T-helper 2 cell (primary cell): Measurements from ENCODE around the gene TMEM107.
"Not testable (repeated sequence)": the region's sequence is repeated elsewhere in the genome, so short reads cannot be mapped to it uniquely, and the experiment has no call there.

Source experiments
- DNase-seq, 5 experiments: peaks; one replicate each; pipeline versions ENCODE4 v3.0.0 to v3.0.0-alpha.2; 2012 to 2022

The TMEM107 gene

GRCh38 chr17:8189711-8190477, 13.7 kb upstream of the TMEM107 start, which contains the start of gene BORCS6:
TSS of gene BORCS6 (minus strand) at chr17:8190180. CDS start at chr17:8190140, 40 bp downstream.
- DNase-seq = peak; percentile 85 to 99 (median 94)

- peak in 2 of 5 experiments; percentile 16 to 52 for DNase-seq
Measured at GRCh38 chr17:8189041-8189710, 13.0 kb upstream of the TMEM107 start.

- DNase-seq = no peak
Measured at GRCh38 chr17:8188263-8188839, 12.2 kb upstream of the TMEM107 start.

GRCh38 chr17:8187517-8188262, 11.5 kb upstream of the TMEM107 start:
- DNase-seq = peak; percentile 63 to 91 (median 87)

- DNase-seq = peak; percentile 48 to 94 (median 86)
Measured at GRCh38 chr17:8186787-8187516, 10.8 kb upstream of the TMEM107 start.

- no peak for DNase-seq
Measured at GRCh38 chr17:8186446-8186786, 10.2 kb upstream of the TMEM107 start.

- DNase-seq = peak; percentile 73 to 90 (median 77)
Measured at GRCh38 chr17:8185582-8186445, 9.6 kb upstream of the TMEM107 start.

GRCh38 chr17:8176998-8177731, 985 bp upstream of the TMEM107 start:
- DNase-seq = no peak

- no peak for DNase-seq
Measured at GRCh38 chr17:8175795-8176196, 384 bp downstream of the TMEM107 start.

GRCh38 chr17:8173871-8174322, 2.3 kb downstream of the TMEM107 start:
- DNase-seq = no peak

GRCh38 chr17:8173056-8173870, 2.9 kb downstream of the TMEM107 start:
- peak in 4 of 5 experiments; percentile 70 to 98 (median 80) for DNase-seq

- not testable (repeated sequence) for DNase-seq
Measured at GRCh38 chr17:8170186-8170585, 6.0 kb downstream of the TMEM107 start.

GRCh38 chr17:8167526-8167925, 8.7 kb downstream of the TMEM107 start:
- DNase-seq = no peak

- no peak for DNase-seq
Measured at GRCh38 chr17:8166731-8167130, 9.4 kb downstream of the TMEM107 start.

- DNase-seq = peak in 1 of 5 experiments; percentile 61
Measured at GRCh38 chr17:8164815-8165131, 11.4 kb downstream of the TMEM107 start.

- DNase-seq = peak in 4 of 5 experiments; percentile 46 to 86 (median 69)
Measured at GRCh38 chr17:8163978-8164814, 12.0 kb downstream of the TMEM107 start.

- peak in 1 of 5 experiments; percentile 27 for DNase-seq
Measured at GRCh38 chr17:8162997-8163977, 12.9 kb downstream of the TMEM107 start.
